OCI-LY7 (cell line): Measurements from ENCODE around the gene IVD. TPM values are rescaled to one million over a fixed set of nuclear protein-coding genes. Genes with fewer than 3 reads are reported as not detected.

Experiments used
- BruUV-seq: library from RNA; stranded (reverse); fragments of 400-500 nt; replicated peaks from 2 replicates; lab custom pipeline; 2021; lab: Mats Ljungman, UMichigan
- CTCF ChIA-PET: fragments of 300-600 bp; sonication (Branson Sonifier 250); formaldehyde crosslinking; loops from one replicate; lab custom pipeline; 2022; ENCODE audit warnings: antibody characterized with exemption; ENCODE audit not compliant: unreplicated experiment; lab: Charles Lee
- POLR2A ChIA-PET: fragments of 300-600 bp; sonication (Branson Sonifier 250); formaldehyde crosslinking; loops from one replicate; lab custom pipeline; 2022; ENCODE audit warnings: antibody characterized with exemption; lab: Charles Lee
- DNase-seq: peaks from one replicate; pipeline ENCODE4 v3.0.0-alpha.2; 2015; ENCODE audit warnings: low spot score
- H2AFZ ChIP-seq: fragments of 200-600 bp; sonication (generic), shearing (Covaris generic); 2 replicates; pipeline ENCODE4 v1.6.1; 2014; ENCODE audit warnings: mild to moderate bottlenecking, antibody characterized with exemption, low read length, moderate library complexity
- H3K27ac ChIP-seq: fragments of 200-600 bp; sonication (generic); 2 replicates; pipeline ENCODE4 v1.5.1; 2014; ENCODE audit warnings: mixed run types, low read depth, mild to moderate bottlenecking, moderate library complexity, low read length, inconsistent platforms; ENCODE audit not compliant: poor library complexity, severe bottlenecking
- H3K36me3 ChIP-seq: fragments of 200-600 bp; sonication (generic); 2 replicates; pipeline ENCODE4 v1.6.1; 2014; ENCODE audit warnings: mild to moderate bottlenecking, antibody characterized with exemption, low read length, moderate library complexity, mixed read lengths; ENCODE audit not compliant: insufficient read depth
- H3K4me1 ChIP-seq: fragments of 200-600 bp; sonication (generic); 2 replicates; pipeline ENCODE4 v1.5.1; 2014; ENCODE audit warnings: mild to moderate bottlenecking, low read length; ENCODE audit not compliant: insufficient read depth, poor library complexity, severe bottlenecking
- H3K4me2 ChIP-seq: fragments of 200-600 bp; sonication (generic); 2 replicates; pipeline ENCODE4 v1.6.1; 2014; ENCODE audit warnings: mild to moderate bottlenecking, low read length
- H3K4me3 ChIP-seq: fragments of 200-600 bp; sonication (generic); 2 replicates; pipeline ENCODE4 v1.5.1; 2014; ENCODE audit warnings: mild to moderate bottlenecking, low read depth, low read length; ENCODE audit not compliant: poor library complexity, severe bottlenecking
- H3K79me2 ChIP-seq: fragments of 200-600 bp; sonication (generic); 2 replicates; pipeline ENCODE4 v1.6.1; 2016; ENCODE audit warnings: low read depth, mild to moderate bottlenecking, low read length, moderate library complexity, mixed read lengths; ENCODE audit not compliant: insufficient read depth
- H3K9me2 ChIP-seq: fragments of 200-600 bp; sonication (generic); 2 replicates; pipeline ENCODE4 v1.6.1; 2016; ENCODE audit warnings: mild to moderate bottlenecking, low read length, mixed read lengths; ENCODE audit not compliant: insufficient read depth
- H3K9me3 ChIP-seq: fragments of 200-600 bp; sonication (generic); 2 replicates; pipeline ENCODE4 v1.6.1; 2014; ENCODE audit warnings: mild to moderate bottlenecking, mixed run types, low read length, mixed read lengths
- H4K20me1 ChIP-seq: fragments of 200-600 bp; sonication (generic); 2 replicates; pipeline ENCODE4 v1.6.1; 2014; ENCODE audit warnings: mild to moderate bottlenecking, antibody characterized with exemption, low read length, moderate library complexity, mixed read lengths; ENCODE audit not compliant: insufficient read depth
- CTCF ChIP-seq: fragments of 200-600 bp; sonication (generic); conservative IDR thresholded peaks from 2 replicates; pipeline ENCODE4 v1.5.1; 2014; ENCODE audit warnings: mild to moderate bottlenecking, antibody characterized with exemption, low read length, moderate library complexity, mixed read lengths
- EZH2phosphoT487 ChIP-seq: fragments of 200-600 bp; sonication (generic); IDR thresholded peaks from 2 replicates; pipeline ENCODE4 v1.6.1; 2018; ENCODE audit warnings: low read depth, borderline replicate concordance, mild to moderate bottlenecking, mixed run types, antibody characterized with exemption, low read length, moderate library complexity, mixed read lengths
- intact Hi-C: fragments of 100-400 bp; cut with micrococcal nuclease; formaldehyde crosslinking; loops from one replicate; pipeline ENCODE4 v1.10.0; 2022; ENCODE audit not compliant: unreplicated experiment
- total RNA-seq, 2 experiments: library from RNA; depleted of rRNA in 1 of 2; stranded (reverse); fragments of >200 nt in 1 of 2; shearing (Covaris generic) in 1 of 2; gene quantifications; 2 replicates each; pipeline ENCODE4 v1.2.3, GENCODE V29; 2014 to 2022

The IVD gene
- total RNA-seq, 2 experiments from 2014 or later: 20.6 to 67.3 TPM

DNA sequence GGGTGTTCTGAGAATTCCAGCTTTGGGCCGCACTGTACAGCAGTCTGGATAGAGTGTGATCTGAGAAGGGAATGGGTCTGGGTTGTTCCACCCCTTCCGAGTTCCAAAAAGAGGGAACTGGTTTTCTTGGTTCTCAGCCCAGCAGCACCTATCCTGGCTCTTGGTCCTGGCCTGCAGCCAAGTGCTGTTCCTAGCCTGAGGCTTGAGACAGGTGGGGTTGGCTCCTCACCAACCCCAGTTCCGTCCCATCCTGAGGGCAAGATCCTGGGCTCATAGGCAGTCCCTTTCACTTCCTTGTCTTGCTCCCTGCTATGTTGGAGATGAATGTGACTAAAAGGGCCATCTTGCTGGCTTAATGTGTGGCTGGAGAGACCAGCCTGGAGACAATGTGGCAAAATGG is 15.2 kb downstream of the IVD start:
- no peak overlapping the region for H3K4me2 ChIP-seq
- H3K27ac ChIP-seq: no peak overlapping the region
- CTCF ChIA-PET: no interaction called here
- intact Hi-C loops: no loop called here
- H3K36me3 ChIP-seq: peaks cover 3% of the 10 kb centered on the region; the same call in 1 of the 2 replicates
- no peak overlapping the region for H2AFZ ChIP-seq
- DNase-seq: no peak
- H3K4me1 ChIP-seq: no peaks in the 10 kb centered on the region
- H3K9me2 ChIP-seq: no peaks in the 10 kb centered on the region
- BruUV-seq: TSS peak; percentile 63
- POLR2A ChIA-PET: no interaction called here
- TF ChIP-seq CTCF: no peak
- no peak overlapping the region for H3K4me3 ChIP-seq
- no peaks in the 10 kb centered on the region for H3K79me2 ChIP-seq
- no peaks in the 10 kb centered on the region for H4K20me1 ChIP-seq
- no peaks in the 10 kb centered on the region for H3K9me3 ChIP-seq

DNA sequence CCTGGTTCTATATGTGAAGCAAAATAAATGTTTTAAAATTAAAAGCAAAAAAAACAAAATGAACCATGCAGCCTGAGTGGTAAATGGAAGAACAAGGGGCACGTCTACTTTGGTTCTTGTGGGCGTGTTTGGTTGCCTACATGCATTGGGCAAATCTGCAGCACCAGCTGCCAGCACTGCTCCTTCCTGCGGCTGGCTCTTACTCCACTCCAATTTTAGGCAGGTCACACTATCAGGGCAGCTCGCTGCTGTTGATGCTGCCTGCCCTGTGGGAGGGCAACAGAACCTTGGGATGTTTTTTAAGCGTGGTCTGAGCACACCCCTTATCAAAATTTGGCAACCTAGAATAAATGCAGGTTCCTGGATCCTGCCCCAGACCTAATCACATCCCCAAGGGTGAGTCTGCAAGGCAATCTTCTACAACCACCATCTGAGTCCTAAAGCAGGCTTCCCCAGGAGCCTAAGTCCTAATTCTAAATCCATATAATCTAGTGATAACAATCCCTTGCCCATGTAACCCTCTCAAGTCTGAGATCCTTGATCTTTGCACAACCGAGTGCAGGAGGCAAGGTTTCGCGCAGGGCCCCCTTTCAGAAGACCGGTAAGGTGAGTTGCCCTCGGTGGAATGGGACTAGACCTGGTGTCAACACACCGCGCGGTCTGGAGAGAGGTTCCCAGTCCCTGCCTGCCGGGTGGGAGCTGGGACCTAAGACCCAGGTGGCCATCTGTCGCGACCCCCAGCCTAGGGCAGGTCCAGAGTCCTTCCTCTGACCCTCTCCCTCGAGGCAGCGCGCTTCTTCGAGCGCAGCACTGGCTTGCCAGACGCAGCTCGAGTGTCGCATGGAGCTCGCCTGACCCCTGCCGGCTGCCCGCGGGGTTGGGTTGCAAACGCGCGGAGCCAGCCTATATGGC is 15.9 kb downstream of the IVD start:
- no peaks in the 10 kb centered on the region for H3K9me2 ChIP-seq
- no peaks in the 10 kb centered on the region for H3K9me3 ChIP-seq
- TF ChIP-seq CTCF (peak; percentile 80), EZH2phosphoT487 (no peak)
- H4K20me1 ChIP-seq: no peaks in the 10 kb centered on the region
- H3K27ac ChIP-seq: no peak overlapping the region
- H3K79me2 ChIP-seq: no peaks in the 10 kb centered on the region
- no peaks in the 10 kb centered on the region for H3K36me3 ChIP-seq
- DNase-seq: peak; percentile 58
- no peak overlapping the region for H3K4me3 ChIP-seq
- H3K4me1 ChIP-seq: no peaks in the 10 kb centered on the region
- no TSS peak for BruUV-seq
- H3K4me2 ChIP-seq: no peak overlapping the region
- intact Hi-C loops: loop anchor here (1.0 kb wide), 3 partner anchors 53 to 98 kb away; partner anchors contain the start of gene INAFM2
- H2AFZ ChIP-seq: no peak overlapping the region
- CTCF ChIA-PET: no interaction called here
- POLR2A ChIA-PET: no interaction called here

DNA sequence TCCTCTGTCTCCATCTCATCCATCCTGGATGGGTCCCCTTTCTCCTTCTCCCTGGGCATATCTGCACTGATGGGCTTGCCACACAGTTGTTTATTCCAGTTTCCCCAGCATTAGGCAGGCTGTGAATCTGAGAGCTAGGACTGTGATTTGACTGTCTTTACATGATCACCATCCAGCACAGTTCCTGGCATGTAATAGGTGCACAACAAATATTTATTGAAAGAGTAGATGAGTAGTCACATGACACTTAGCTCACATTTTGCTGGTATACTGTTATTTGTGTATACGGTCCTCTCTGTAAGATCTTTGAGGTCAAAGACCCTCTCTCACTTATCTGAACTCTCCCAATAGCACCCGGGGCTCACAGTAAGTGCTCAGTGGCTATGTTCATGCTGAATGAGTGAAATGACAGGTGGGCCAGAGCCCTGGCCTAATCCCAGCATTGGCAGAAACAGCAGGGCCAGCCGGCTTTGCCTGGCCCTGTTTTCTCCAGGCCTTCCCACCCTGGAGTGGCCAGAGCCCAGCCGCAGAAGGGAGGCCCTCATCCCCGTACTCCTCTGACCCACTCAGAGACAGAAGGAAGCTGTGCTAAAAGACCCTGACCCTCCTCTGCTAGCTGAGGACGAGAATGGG is 19.0 kb downstream of the IVD start:
- Histone ChIP-seq H2AFZ (no peak overlapping the region), H3K4me2 (no peak overlapping the region), H4K20me1 (no peaks in the 10 kb centered on the region), H3K4me3 (no peak overlapping the region), H3K79me2 (no peaks in the 10 kb centered on the region), H3K36me3 (no peaks in the 10 kb centered on the region), H3K9me2 (no peaks in the 10 kb centered on the region), H3K9me3 (no peaks in the 10 kb centered on the region), H3K27ac (no peak overlapping the region), H3K4me1 (no peaks in the 10 kb centered on the region)
- no peak for DNase-seq
- intact Hi-C loops: no loop called here
- TF ChIP-seq CTCF: no peak
- no peak for TF ChIP-seq EZH2phosphoT487
- ChIA-PET CTCF (no interaction called here), POLR2A (no interaction called here)
- BruUV-seq: no TSS peak
